Esophagus mucosa (tissue), 1 donor: ENCODE data around the gene DDX47. TPM values are rescaled to one million over a fixed set of nuclear protein-coding genes. Genes with fewer than 3 reads are reported as not detected.
A peak's percentile ranks its signal among the peaks of the same experiment; 100 is the strongest.
"Not testable (repeated sequence)": the region's sequence is repeated elsewhere in the genome, so short reads cannot be mapped to it uniquely, and the experiment has no call there.

Experiments
- ATAC-seq: fragments of 200-7000 bp; cut with Tn5 transposase; one replicate; pipeline ENCODE4 v1.9.1; 2020
- total RNA-seq: library from RNA; stranded (reverse); gene quantifications from one replicate; pipeline ENCODE4 v1.2.4, GENCODE V29; 2023
- donor health status: DM: yes; HTN: yes; CAD: no.

The DDX47 gene
- total RNA-seq, 1 donor from 2014 or later: 36.5 TPM

GRCh38 chr12:12823300-12823699 lies 10.2 kb downstream of the DDX47 start:
- no peak for ATAC-seq

DNA sequence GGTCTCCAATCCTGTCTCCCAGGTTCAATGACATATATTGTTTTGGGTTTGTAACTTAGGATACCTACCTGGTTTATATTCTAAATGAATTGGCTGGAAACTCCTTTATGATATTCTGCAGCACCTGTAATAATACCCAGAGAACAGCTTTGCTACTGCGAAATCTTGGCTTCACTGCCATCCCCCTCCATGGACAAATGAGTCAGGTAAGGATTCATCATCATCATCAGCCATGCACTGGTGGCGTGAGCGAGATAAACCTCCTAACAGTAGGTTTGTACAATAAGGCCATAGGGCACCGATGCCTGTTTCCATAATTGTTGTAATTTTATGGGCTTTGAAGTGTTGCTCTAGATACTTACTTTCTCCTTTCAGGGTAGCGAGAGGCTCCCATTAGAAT lies 10.7 kb downstream of the DDX47 start:
- no peak for ATAC-seq

DNA sequence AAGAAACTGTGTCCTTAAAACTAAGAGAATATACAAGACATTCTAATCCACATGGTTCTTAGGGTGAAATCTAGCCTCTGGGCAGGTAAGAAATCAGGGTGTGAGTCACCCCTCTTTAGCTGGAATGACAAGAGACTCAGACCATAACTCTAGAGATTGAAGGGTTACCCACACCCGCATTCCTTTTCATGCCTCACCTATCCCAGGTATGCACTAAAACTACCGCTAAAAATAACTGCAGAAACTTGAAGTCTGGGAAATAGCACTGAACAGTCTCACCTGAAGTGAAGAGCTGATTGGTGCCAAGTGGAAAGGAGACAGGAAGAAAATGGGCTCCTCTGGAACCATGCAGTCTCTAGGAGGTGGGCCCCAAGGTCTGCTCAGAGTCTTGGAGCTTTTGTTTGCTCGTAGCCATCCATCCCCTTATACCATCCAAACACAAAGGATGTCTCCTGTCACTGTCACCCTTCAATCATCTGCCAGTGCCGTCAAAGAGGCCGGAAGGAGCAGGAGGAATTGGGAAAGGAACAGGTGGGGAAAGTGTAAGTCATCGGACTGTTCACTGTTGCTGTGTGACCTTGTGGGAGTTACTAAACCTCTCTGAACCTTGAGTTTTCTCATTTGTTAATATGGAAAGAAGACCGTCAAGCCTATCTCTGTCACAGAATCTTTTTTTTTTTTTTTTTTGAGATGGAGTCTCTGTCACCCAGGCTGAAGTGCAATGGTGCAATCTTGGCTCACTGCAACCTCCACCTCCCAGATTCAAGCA lies 22.4 kb downstream of the DDX47 start:
- peak; percentile 85 for ATAC-seq

- no peak for ATAC-seq
These were observed 23.4 kb downstream of the DDX47 start for GRCh38 chr12:12836571-12836970.

- ATAC-seq: peak; percentile 81
These were observed 24.1 kb downstream of the DDX47 start for GRCh38 chr12:12837025-12837812.

DNA sequence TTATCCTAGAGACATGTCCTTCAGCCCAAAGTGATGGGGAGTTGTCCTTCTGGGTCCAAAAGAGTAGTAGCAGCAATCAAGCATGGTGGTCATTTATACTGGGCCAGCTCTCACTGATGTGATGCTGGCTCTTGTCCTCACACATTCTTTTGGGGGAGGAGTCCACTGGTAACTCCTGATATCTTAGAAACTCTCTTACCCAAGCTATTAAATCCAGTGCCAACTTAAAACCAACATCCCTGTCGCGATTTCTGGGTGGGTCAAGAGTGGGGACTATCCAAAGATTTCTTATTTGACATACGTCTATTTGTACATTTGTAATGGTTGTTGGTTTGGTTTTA lies 24.6 kb downstream of the DDX47 start:
- ATAC-seq: no peak

DNA sequence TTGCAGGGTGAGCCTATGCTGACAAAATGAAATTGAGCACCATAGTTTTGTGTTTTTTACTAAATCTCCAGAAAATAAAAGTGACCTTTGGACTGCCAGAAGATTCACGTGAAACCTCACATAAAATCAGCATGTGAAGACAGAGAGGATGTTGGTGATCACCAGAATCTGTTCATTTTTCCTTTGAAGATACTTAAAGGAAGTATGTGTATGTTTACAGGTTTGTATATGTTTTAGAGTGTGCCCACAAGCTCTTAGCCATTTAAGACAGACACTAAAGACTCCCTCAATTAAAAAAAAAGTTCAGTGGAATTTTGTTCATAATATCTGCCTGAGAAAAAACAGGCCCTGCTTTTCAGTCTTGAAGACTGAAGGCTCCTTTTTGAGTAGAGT lies 25.9 kb downstream of the DDX47 start:
- ATAC-seq: no peak

GRCh38 chr12:12839439-12839838 lies 26.3 kb downstream of the DDX47 start:
- not testable (repeated sequence) for ATAC-seq

DNA sequence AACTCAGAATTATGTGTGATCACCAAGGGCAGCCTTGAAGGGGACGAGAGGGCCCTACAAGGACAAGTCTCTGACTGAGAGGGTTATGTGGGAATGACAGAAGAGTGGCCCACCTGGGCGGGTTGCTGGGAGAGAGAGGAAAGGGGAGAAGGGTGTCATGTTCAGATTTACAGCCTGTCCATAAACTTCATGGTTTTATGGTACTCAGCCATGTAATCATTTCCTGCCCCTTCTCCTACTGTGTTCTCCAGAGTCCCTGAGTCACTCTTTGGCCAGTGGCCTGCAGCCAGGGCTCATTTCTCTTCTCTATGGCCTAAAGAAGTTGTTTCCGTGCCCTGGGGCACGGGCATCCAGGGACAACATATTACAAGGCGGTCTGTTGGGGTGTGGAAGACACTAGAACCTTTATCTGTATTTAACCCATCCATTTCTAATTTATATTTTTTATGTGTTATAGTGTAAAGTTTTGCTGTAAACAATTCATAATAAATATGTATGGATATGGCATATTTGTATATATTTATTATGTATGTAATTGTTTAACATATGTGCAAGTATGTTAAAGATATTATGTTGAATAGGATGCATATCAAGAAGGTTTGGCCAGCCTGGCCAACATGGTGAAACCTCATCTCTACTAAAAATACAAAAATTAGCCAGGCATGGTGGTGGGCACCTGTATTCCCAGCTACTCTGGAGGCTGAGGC lies 26.9 kb downstream of the DDX47 start:
- ATAC-seq: no peak

DNA sequence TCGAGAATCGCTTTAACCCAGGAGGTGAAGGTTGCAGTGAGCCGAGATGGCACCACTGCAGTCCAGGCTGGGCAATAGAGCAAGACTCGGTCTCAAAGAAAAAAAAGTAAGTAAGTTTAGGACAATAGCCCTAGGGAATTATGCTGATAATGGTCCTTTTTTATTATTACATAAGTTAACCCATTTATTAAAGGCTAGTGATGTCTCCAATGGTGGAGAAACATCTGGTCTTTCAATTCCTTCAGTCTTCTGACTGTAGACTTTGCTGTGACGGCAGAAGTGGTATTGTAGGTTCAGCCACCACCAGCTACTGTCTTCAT lies 27.4 kb downstream of the DDX47 start:
- ATAC-seq: no peak

- not testable (repeated sequence) for ATAC-seq
These were observed 28.3 kb downstream of the DDX47 start for GRCh38 chr12:12841428-12841827.

- ATAC-seq: no peak
These were observed 32.7 kb downstream of the DDX47 start for GRCh38 chr12:12845794-12846243.

DNA sequence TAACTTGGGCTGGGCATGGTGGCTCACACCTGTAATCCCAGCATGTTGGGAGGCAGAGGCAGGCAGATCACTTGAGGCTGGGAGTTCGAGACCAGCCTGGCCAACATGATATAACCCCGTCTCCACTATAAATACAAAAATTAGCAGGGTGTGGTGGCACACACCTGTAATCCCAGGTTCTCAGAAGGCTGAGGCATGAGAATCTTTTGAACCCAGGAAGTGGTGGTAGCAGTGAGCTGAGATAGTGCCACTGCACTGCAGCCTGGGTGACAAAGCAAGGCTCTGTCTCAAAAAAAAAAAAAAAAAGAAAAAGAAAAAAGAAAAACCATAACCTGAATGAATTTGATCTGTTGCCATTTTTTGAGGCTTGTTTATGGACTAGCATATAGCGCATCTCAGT lies 33.6 kb downstream of the DDX47 start:
- not testable (repeated sequence) for ATAC-seq

GRCh38 chr12:12853435-12853834 lies 40.3 kb downstream of the DDX47 start:
- ATAC-seq: no peak

- ATAC-seq: peak; percentile 41
These were observed 46.5 kb downstream of the DDX47 start for GRCh38 chr12:12859690-12860089.

- no peak for ATAC-seq
These were observed 51.1 kb downstream of the DDX47 start for GRCh38 chr12:12864243-12864642.

- ATAC-seq: no peak
These were observed 55.5 kb downstream of the DDX47 start for GRCh38 chr12:12868477-12869235.

- ATAC-seq: no peak
These were observed 57.3 kb downstream of the DDX47 start for GRCh38 chr12:12870465-12870864.

- no peak for ATAC-seq
These were observed 58.5 kb downstream of the DDX47 start for GRCh38 chr12:12871587-12872138.

GRCh38 chr12:12872139-12872933 lies 59.2 kb downstream of the DDX47 start:
- peak; percentile 94 for ATAC-seq

DNA sequence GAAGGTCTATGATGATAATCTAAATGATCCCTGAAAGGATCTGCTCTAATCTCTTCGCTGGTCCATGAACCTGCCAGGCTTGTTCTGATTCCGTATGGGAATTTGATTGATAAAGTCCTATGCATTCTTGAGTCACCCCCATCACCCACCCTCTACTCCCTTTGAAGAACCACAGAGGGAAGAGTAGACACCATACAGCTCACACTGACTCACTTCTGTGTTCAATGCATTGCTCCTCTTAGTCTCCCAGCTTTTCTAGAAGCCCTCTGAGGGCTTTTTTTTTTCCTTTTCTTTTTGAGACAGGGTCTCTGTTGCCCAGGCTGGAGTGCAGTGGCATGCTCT lies 59.8 kb downstream of the DDX47 start:
- peak; percentile 55 for ATAC-seq

GRCh38 chr12:12874029-12874428 lies 60.9 kb downstream of the DDX47 start:
- ATAC-seq: no peak
